OCI-LY1 (cell line): Measurements from ENCODE around the gene CATSPER4.

Experiments used
- EZH2 ChIP-seq: fragments of 200-600 bp; sonication (generic), shearing (Covaris generic); IDR thresholded peaks from 2 replicates; pipeline ENCODE4 v1.8.0; 2017; ENCODE audit warnings: borderline replicate concordance, mixed run types, mild to moderate bottlenecking, antibody characterized with exemption, low read length, moderate library complexity, mixed read lengths
- TF ChIP-seq, protein P1 (sequence below): fragments of 200-600 bp; sonication (generic), shearing (Covaris generic); IDR thresholded peaks from 2 replicates; pipeline ENCODE4 v1.5.1; 2017; ENCODE audit warnings: mild to moderate bottlenecking, antibody characterized with exemption, low read length, moderate library complexity, mixed read lengths

DNA sequence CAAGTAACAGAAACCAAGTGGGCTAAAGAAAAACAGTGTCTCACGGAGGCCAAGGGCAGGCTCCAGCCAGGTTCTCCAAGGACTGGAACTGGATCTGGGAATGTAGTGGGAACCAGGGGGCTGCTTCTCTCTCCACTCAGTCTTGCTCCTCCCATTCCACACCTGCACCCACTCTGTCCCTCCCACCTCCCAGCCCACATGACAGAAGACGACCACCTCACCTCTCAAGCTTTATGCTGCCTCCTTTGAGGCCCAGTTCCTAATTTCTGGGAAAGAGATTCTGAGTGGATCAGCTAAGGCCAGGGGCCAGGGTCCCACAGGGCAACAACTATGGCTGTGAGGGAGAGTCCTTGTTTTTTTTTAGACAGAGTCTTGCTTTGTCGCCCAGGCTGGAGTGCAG lies 24.8 kb downstream of the CATSPER4 start:
- TF ChIP-seq, protein P1, sequence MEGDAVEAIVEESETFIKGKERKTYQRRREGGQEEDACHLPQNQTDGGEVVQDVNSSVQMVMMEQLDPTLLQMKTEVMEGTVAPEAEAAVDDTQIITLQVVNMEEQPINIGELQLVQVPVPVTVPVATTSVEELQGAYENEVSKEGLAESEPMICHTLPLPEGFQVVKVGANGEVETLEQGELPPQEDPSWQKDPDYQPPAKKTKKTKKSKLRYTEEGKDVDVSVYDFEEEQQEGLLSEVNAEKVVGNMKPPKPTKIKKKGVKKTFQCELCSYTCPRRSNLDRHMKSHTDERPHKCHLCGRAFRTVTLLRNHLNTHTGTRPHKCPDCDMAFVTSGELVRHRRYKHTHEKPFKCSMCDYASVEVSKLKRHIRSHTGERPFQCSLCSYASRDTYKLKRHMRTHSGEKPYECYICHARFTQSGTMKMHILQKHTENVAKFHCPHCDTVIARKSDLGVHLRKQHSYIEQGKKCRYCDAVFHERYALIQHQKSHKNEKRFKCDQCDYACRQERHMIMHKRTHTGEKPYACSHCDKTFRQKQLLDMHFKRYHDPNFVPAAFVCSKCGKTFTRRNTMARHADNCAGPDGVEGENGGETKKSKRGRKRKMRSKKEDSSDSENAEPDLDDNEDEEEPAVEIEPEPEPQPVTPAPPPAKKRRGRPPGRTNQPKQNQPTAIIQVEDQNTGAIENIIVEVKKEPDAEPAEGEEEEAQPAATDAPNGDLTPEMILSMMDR: no peak
- TF ChIP-seq EZH2: no peak
